Activated naive CD4-positive, alpha-beta T cell treated with anti-CD3 and anti-CD28 coated beads for 36 hours (primary cell): ENCODE data around the gene ITGA4. TPM values are rescaled to one million over a fixed set of nuclear protein-coding genes. Genes with fewer than 3 reads are reported as not detected.
A peak's percentile ranks its signal among the peaks of the same experiment; 100 is the strongest.

Experiments
- CTCF ChIA-PET: fragments of 350-600 bp; sonication (Branson Sonifier 250); formaldehyde crosslinking; loops from one replicate; lab custom pipeline; 2021; ENCODE audit warnings: antibody characterized with exemption; lab: Charles Lee
- DNase-seq: peaks from one replicate; pipeline ENCODE4 v3.0.0-alpha.2; 2020
- H3K27ac Mint-ChIP-seq: one replicate; pipeline ENCODE4 v1.8.0; 2021; ENCODE audit warnings: mild to moderate bottlenecking, mixed read lengths
- H3K27me3 Mint-ChIP-seq: one replicate; pipeline ENCODE4 v1.8.0; 2021; ENCODE audit warnings: low read depth, mixed read lengths
- H3K36me3 Mint-ChIP-seq: one replicate; pipeline ENCODE4 v1.8.0; 2021; ENCODE audit warnings: low read depth, mixed read lengths
- H3K4me1 Mint-ChIP-seq: one replicate; pipeline ENCODE4 v1.8.0; 2021; ENCODE audit warnings: low read depth, mixed read lengths
- H3K4me3 Mint-ChIP-seq: one replicate; pipeline ENCODE4 v1.8.0; 2021; ENCODE audit warnings: mild to moderate bottlenecking, moderate library complexity, mixed read lengths
- H3K9me3 Mint-ChIP-seq: one replicate; pipeline ENCODE4 v1.8.0; 2021; ENCODE audit warnings: mixed read lengths
- intact Hi-C: fragments of 100-400 bp; cut with micrococcal nuclease; formaldehyde crosslinking; loops from one replicate; pipeline ENCODE4 v1.15.1; 2023
- total RNA-seq, 2 experiments: library from RNA; stranded (reverse); gene quantifications; one replicate each; pipeline ENCODE4 v1.2.3, GENCODE V29; 2021

Gene ITGA4
- total RNA-seq: 10 to 100 TPM; 26.6 to 27.8 TPM

DNA sequence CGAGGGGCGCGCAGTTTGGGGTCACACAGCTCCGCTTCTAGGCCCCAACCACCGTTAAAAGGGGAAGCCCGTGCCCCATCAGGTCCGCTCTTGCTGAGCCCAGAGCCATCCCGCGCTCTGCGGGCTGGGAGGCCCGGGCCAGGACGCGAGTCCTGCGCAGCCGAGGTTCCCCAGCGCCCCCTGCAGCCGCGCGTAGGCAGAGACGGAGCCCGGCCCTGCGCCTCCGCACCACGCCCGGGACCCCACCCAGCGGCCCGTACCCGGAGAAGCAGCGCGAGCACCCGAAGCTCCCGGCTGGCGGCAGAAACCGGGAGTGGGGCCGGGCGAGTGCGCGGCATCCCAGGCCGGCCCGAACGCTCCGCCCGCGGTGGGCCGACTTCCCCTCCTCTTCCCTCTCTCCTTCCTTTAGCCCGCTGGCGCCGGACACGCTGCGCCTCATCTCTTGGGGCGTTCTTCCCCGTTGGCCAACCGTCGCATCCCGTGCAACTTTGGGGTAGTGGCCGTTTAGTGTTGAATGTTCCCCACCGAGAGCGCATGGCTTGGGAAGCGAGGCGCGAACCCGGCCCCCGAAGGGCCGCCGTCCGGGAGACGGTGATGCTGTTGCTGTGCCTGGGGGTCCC lies at the start of gene ITGA4:
TSS of gene ITGA4 (plus strand) at position 266 of the 620 bp plus-strand sequence. CDS start at position 535, 269 bp downstream.
- intact Hi-C loops: loop anchor here (1.0 to 5.0 kb wide), 7 partner anchors 18 to 380 kb away; no protein-coding TSS in a partner anchor
- no peaks in the 10 kb centered on the region for H3K9me3 Mint-ChIP-seq
- H3K4me1 Mint-ChIP-seq: peaks cover 39% of the 10 kb centered on the region
- peak; percentile 88 for DNase-seq
- no peaks in the 10 kb centered on the region for H3K36me3 Mint-ChIP-seq
- H3K4me3 Mint-ChIP-seq: peak within 1 kb of the TSS; percentile 92
- peak within 1 kb of the TSS; percentile 93 for H3K27ac Mint-ChIP-seq
- no peaks in the 10 kb centered on the region for H3K27me3 Mint-ChIP-seq
- CTCF ChIA-PET: interaction anchor here (0.6 to 9.6 kb wide), 26 partner anchors 10 to 357 kb away, joined by 3 to 71 read pairs (median 4); no protein-coding TSS in a partner anchor

DNA sequence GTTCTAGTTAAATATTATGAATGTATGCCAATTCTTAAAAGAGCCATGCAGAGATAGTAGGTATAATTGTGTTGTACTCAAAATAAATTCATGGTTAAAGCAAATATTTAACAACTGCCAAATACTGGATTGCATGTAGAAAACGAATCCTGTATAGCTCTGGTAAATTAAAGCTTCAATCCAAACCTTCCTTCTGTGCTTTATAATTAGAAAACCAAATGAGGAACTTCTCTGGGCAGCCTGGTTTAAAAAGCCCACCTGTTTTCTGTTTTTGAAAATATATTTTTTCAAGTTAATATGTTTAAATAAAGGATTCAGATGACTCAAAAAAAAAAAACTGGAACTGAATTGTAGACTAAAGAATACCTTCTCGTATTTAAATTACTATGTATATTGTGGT lies 48.3 kb upstream of the ITGA4 start:
- Mint-ChIP-seq H3K27ac (no peak overlapping the region), H3K4me3 (no peak overlapping the region), H3K9me3 (peaks cover 11% of the 10 kb centered on the region), H3K36me3 (peaks cover 3% of the 10 kb centered on the region), H3K27me3 (no peaks in the 10 kb centered on the region), H3K4me1 (peaks cover 8% of the 10 kb centered on the region)
- no peak for DNase-seq
- CTCF ChIA-PET: interaction anchor here (0.6 to 1.5 kb wide), 2 partner anchors 31 to 45 kb away, joined by 4 to 5 read pairs; no protein-coding TSS in a partner anchor
- intact Hi-C loops: no loop called here

DNA sequence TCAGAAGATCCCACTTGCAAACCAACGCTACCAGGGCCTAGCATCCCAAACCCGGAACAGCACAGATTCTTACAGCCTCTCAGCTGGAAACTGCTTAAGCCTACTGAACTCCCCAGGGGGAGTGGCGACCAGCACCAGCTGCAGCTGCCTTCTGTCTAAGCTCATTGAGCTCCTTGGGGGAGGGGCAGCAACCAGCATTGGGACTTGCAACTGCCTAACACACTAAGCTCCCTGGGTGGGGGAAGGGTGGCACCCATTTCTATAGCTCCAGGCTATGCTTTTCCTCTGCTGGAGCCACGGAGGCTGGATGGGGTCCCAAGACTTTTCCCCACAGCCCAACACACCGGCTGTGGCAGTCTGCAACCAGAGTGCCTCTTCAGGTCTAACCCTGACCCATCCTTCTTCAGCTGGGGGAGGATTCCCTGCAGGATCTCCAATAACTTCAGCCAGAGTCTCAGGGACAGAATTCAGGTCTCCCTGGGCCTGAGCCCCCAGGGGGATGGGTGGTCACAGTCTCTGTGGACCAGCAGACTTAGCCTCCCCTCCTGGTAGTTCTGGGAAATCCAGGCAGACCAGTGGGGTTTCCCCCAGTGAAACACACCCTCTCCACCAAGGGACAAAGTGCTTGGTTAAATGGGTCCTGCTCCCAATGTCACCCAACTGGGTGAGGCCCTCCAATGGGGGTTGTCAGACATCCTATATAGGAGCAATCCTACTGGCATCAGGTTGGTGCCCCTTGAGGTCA lies 45.9 kb upstream of the ITGA4 start:
- Mint-ChIP-seq H3K4me3 (no peak overlapping the region), H3K27ac (no peak overlapping the region), H3K4me1 (peaks cover 3% of the 10 kb centered on the region), H3K27me3 (no peaks in the 10 kb centered on the region), H3K9me3 (peaks cover 31% of the 10 kb centered on the region), H3K36me3 (peaks cover 8% of the 10 kb centered on the region)
- intact Hi-C loops: no loop called here
- CTCF ChIA-PET: no interaction called here
- DNase-seq: no peak

DNA sequence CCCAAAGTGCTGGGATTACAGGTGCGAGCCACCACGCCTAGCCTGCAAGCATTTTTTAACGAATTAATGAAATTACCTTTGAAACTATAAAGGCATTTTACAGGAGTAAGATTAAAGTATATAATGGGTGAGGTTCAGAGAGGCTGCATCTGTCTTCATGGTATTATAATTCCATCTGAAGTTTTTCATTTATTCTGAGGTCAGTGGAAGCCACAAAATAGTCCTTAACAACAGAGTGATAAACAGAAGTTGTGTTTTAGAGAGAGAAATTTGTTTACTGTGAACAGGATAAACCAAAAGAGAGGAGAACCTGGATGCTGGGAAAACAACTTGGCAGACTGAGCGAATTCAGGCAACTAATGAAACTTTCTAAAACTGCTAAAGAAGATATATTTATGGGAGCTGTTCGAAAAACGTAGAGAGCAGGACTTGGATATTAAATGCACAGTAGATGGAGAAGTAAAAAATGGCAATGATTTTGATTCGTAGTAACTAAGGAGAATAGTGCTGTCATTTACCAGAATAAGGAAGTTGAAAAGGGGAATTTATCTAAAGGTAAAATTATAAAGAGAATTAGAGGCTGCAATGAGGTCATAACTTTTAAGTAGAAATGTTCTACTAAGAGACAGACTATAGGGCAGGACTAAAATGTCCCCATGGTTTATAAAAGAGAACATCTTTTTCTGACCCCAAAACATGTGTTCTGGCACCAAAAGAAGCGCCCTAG lies 37.9 kb upstream of the ITGA4 start:
- H3K9me3 Mint-ChIP-seq: peaks cover 23% of the 10 kb centered on the region
- CTCF ChIA-PET: no interaction called here
- intact Hi-C loops: no loop called here
- H3K4me1 Mint-ChIP-seq: peaks cover 24% of the 10 kb centered on the region
- DNase-seq: no peak
- H3K27me3 Mint-ChIP-seq: no peaks in the 10 kb centered on the region
- H3K27ac Mint-ChIP-seq: no peak overlapping the region
- peaks cover 6% of the 10 kb centered on the region for H3K36me3 Mint-ChIP-seq
- H3K4me3 Mint-ChIP-seq: no peak overlapping the region

DNA sequence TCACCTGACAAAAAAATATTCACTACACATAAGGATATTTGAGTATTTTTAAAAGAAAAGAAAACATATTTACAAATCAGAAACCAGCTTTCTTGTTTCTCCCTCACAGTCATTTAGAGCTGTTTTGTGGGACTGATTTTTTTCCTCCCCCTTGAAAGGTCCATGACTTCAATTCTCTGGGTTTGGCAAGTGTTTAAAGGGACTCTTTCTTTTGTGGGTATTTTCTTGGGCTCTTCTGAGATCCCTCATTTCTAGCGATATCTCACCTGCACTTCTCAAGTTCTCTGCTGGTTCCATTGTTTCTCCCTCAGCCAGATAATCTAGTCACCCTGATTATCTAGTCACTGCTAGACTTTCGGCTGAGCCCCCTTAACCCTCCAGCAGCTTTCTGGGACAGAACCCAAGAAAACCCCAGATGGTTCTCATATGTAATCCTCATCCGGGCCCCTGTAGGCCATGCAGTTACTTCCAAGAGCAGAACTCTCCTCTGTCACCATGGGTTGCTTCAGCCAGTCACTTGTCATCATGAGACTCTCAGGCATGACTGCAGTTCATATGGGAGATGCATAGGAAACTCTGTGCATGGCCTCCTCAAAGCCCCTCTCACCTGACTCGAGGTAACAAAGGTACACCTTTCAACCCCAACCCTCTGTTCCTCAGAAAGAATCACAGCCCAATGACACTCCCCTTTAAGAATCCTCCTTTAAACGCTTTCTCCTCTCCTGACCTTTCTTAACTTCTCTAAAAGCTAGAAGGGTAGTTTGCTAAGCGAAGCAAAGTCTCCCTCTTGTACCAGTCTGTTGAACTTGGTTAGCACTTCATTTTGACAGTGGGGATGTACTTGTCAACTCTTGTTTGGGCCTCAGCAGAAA lies 36.7 kb upstream of the ITGA4 start:
- CTCF ChIA-PET: no interaction called here

DNA sequence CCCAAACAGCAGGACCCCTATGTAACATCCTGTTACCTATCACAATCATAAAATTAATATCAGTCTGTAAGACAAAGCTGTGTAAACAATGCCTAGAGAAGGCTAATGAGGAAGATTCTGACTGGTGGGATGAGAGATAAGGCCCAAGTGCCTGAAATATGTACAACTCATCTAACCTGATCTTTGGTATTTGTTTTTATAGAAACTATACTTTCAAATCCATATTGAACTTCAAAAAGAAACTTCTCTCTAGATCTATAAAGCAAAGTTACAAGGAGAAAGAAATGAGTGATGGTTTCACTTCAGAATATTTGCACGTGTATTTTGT lies 36.1 kb upstream of the ITGA4 start:
- Mint-ChIP-seq H3K4me3 (no peak overlapping the region), H3K36me3 (no peaks in the 10 kb centered on the region), H3K9me3 (peaks cover 9% of the 10 kb centered on the region), H3K27me3 (no peaks in the 10 kb centered on the region), H3K4me1 (peaks cover 24% of the 10 kb centered on the region), H3K27ac (peak overlapping the region; percentile 38)
- DNase-seq: no peak
- CTCF ChIA-PET: no interaction called here
- intact Hi-C loops: loop anchor here (5.0 kb wide), 1 partner anchor 36 kb away; the partner anchor contains the start of gene ITGA4

More for the DNA sequence above, 36.7 kb upstream of the ITGA4 start:
- Mint-ChIP-seq H3K36me3 (no peaks in the 10 kb centered on the region), H3K27ac (peak overlapping the region; percentile 38), H3K9me3 (peaks cover 14% of the 10 kb centered on the region), H3K27me3 (no peaks in the 10 kb centered on the region), H3K4me3 (no peak overlapping the region), H3K4me1 (peaks cover 24% of the 10 kb centered on the region)
- DNase-seq: peak; percentile 13
- intact Hi-C loops: loop anchor here (5.0 kb wide), 1 partner anchor 37 kb away; the partner anchor contains the start of gene ITGA4

DNA sequence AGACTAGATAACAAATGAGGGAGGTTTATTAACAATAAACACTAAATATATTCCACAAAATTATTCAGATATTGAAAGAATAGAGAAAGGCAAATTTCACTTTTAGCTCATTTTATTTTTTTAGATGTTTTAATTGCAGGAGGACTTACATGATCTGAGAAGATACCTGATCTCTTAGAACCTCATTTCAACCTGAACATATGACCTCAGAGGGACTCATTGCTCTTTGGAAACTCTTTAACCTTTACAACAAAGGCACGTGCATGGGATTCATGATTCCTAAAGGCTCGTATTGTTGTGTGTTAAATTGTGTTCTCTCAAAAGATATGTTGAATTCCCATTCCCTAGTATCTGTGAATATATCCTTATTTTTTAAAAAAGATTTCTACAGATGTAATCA lies 35.7 kb upstream of the ITGA4 start:
- no peaks in the 10 kb centered on the region for H3K36me3 Mint-ChIP-seq
- H3K4me3 Mint-ChIP-seq: no peak overlapping the region
- no peak overlapping the region for H3K27ac Mint-ChIP-seq
- no peaks in the 10 kb centered on the region for H3K27me3 Mint-ChIP-seq
- intact Hi-C loops: loop anchor here (5.0 kb wide), 1 partner anchor 36 kb away; the partner anchor contains the start of gene ITGA4
- peaks cover 24% of the 10 kb centered on the region for H3K4me1 Mint-ChIP-seq
- H3K9me3 Mint-ChIP-seq: peaks cover 5% of the 10 kb centered on the region
- CTCF ChIA-PET: no interaction called here
- DNase-seq: no peak

DNA sequence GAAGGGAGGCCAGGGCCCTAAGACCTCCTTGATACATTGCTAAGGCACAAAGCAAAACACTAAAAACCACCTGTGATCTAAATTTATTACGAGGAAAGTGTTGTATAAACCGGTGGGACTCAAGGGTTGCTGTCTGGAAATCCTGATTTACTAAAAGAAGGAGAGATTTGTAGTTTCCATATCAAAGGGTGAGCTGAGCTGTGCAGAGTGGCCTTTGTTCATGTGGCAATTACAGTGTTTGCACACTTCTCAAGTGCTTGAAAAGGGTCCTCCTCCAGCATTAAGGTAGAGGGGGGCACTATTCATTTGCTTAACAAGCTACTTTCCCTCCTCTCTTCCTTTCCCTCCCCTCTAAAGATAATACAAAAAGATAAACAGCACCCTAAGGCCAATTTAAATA lies 30.5 kb upstream of the ITGA4 start:
- Mint-ChIP-seq H3K27me3 (no peaks in the 10 kb centered on the region), H3K27ac (no peak overlapping the region), H3K4me1 (peaks cover 30% of the 10 kb centered on the region), H3K4me3 (no peak overlapping the region), H3K36me3 (no peaks in the 10 kb centered on the region), H3K9me3 (no peaks in the 10 kb centered on the region)
- CTCF ChIA-PET: interaction anchor here (0.6 to 1.1 kb wide), 3 partner anchors 9 to 40 kb away, joined by 3 read pairs; partner anchors contain the start of gene ITGA4
- no peak for DNase-seq
- intact Hi-C loops: no loop called here

DNA sequence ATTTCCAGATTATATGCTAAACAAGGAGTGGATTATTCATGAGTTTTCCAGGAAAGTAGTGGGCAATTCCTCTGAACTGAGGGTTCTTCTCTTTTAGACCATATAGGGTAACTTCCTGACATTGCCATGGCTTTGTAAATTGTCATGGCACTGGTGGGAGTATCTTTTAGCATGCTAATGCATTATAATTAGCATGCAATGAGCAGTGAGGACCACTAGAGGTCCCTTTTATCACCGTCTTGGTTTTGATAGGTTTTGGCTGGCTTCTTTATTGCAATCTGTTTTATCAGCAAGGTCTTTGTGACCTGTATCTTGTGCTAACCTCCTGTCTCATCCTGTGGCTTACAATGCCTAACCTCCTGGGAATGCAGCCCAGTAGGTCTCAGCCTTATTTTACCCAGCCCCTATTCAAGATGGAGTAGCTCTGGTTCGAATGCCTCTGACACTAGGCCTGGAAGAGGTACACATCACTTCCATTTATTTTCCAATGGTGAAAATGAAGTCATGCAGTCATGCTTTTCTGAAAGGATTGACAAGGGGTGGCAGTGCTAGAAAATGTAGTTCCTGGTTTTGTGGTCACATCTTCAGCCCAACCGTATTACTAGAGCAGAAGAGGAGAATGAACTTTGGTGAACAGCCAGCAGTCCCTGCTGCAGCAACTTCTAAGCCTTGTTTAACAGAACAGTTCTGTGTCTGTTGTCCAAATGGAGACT lies 26.6 kb upstream of the ITGA4 start:
- H3K4me1 Mint-ChIP-seq: peaks cover 24% of the 10 kb centered on the region
- no peaks in the 10 kb centered on the region for H3K9me3 Mint-ChIP-seq
- H3K36me3 Mint-ChIP-seq: peaks cover 1% of the 10 kb centered on the region
- DNase-seq: peak; percentile 27
- H3K27me3 Mint-ChIP-seq: no peaks in the 10 kb centered on the region
- no peak overlapping the region for H3K27ac Mint-ChIP-seq
- CTCF ChIA-PET: interaction anchor here (1.1 to 2.1 kb wide), 7 partner anchors 9 to 326 kb away, joined by 4 to 10 read pairs (median 5); no protein-coding TSS in a partner anchor
- no peak overlapping the region for H3K4me3 Mint-ChIP-seq
- intact Hi-C loops: loop anchor here (1.0 to 2.0 kb wide), 3 partner anchors 27 to 284 kb away; partner anchors contain the start of gene ITGA4

DNA sequence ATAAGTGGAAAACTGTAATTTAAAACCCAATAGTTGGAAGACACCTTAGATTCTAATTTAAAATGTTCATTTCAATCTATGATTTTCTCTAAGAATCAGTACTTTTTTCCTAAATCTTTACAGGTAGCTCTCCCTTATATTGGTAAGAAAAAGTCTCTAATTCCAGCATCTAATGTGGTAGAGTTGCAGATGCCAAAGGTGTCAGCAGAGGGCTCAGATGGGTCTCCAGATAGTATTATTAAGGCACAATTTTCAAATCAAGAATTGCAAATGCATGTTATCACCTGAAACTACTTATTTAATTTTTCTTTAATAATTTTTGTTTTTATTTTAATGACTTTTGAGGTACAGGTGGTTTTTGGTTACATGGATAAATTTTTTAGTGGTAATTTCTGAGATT lies 25.5 kb upstream of the ITGA4 start:
- no peak overlapping the region for H3K4me3 Mint-ChIP-seq
- DNase-seq: no peak
- intact Hi-C loops: loop anchor here (2.0 kb wide), 2 partner anchors 35 to 283 kb away; no protein-coding TSS in a partner anchor
- H3K4me1 Mint-ChIP-seq: peaks cover 24% of the 10 kb centered on the region
- peaks cover 1% of the 10 kb centered on the region for H3K36me3 Mint-ChIP-seq
- CTCF ChIA-PET: interaction anchor here (1.1 to 2.1 kb wide), 7 partner anchors 8 to 327 kb away, joined by 4 to 10 read pairs (median 5); no protein-coding TSS in a partner anchor
- no peaks in the 10 kb centered on the region for H3K27me3 Mint-ChIP-seq
- no peak overlapping the region for H3K27ac Mint-ChIP-seq
- H3K9me3 Mint-ChIP-seq: no peaks in the 10 kb centered on the region

DNA sequence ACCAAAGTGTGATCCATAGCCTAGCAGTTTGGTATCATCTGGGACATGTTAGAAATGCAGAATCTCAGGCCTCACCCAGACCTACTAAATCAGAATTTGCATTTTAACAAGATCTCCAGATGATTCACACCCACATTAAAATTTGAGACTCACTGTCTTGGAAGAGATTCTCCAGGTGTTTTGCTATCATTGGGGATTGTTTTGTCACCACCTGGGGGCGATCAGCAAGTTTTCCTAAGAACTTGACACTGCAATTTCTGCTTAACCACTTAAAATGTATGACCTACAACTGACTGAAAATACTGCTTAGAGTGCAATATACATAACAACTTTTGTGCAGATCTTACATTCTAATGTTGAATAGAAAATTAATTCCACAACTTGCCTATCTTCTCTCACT lies 18.9 kb upstream of the ITGA4 start:
- DNase-seq: peak; percentile 47

More for the DNA sequence above, 18.9 kb upstream of the ITGA4 start:
- Mint-ChIP-seq H3K9me3 (no peaks in the 10 kb centered on the region), H3K4me1 (peaks cover 27% of the 10 kb centered on the region), H3K27ac (no peak overlapping the region), H3K27me3 (no peaks in the 10 kb centered on the region), H3K36me3 (peaks cover under 1% of the 10 kb centered on the region), H3K4me3 (no peak overlapping the region)
- CTCF ChIA-PET: interaction anchor here (1.7 to 2.3 kb wide), 2 partner anchors 7 to 49 kb away, joined by 5 to 10 read pairs; no protein-coding TSS in a partner anchor
- intact Hi-C loops: loop anchor here (2.0 kb wide), 1 partner anchor 19 kb away; the partner anchor contains the start of gene ITGA4
